HG03045 (cell line): ENCODE measurements around the gene NCKAP5.

Source experiments
- ATAC-seq: cut with Tn5 transposase; IDR thresholded peaks from one replicate; pipeline ENCODE4 v1.9.1; 2021; ENCODE audit warnings: mild to moderate bottlenecking, moderate library complexity; ENCODE audit not compliant: unreplicated experiment

The NCKAP5 gene

DNA sequence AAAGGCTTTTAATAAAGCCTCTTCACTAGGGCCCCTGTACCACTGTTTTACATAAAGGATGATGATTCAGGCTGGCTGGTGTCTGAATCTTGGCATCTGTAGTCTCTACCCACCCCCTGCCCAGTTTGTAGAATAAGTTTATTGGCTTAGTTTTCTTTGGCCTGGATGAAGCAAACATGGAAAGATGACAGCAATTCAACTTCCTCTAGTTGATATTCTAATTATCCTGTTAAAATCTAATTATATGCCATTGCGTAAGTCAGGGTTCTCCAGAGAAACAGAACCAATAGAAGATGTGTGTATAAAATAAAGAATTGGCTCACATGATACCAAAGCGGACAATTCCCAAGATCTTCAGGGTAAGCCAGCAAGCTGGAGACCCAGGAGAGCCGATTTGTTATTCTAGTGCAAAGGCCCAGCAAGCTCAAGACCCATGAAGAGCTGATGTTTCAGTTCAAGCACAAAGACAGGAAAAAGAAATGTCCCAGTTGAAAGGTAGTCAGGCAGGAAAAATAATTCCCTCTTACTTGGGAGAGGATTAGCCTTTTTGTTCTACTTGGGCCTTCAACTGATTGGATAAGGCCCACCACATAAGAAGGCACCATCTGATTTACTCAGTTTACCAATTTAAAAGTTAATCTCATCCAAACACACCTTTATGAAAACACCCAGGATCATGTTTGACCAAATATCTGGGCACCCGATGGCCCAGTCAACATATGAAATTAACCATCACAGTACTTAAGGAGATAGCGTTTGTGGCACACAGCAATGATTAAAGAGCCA is 815.6 kb downstream of the NCKAP5 start:
- ATAC-seq: no peak

- no peak for ATAC-seq
Measured at GRCh38 chr2:132751836-132752235, 816.4 kb downstream of the NCKAP5 start.

GRCh38 chr2:132750606-132751005 is 817.7 kb downstream of the NCKAP5 start:
- ATAC-seq: no peak

- no peak for ATAC-seq
Measured at GRCh38 chr2:132747046-132747445, 821.2 kb downstream of the NCKAP5 start.

DNA sequence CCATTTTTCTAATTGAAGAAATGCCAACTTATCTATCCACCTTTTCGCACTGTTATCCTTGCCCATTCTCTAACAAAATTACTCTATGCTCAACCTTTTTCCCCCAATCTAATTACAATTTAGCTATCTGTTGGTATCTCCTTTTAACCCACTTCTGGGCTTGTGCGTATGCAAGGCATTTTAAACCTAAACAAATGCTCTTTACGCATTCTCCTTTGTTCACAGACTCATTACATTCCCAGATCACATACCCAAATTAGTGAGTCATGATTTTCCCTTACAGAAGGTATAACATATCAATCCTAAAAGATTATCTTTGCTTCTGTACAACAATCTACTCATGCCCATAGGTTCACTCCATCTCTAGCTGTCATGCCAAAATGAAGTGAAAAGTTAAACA is 826.5 kb downstream of the NCKAP5 start:
- no peak for ATAC-seq

DNA sequence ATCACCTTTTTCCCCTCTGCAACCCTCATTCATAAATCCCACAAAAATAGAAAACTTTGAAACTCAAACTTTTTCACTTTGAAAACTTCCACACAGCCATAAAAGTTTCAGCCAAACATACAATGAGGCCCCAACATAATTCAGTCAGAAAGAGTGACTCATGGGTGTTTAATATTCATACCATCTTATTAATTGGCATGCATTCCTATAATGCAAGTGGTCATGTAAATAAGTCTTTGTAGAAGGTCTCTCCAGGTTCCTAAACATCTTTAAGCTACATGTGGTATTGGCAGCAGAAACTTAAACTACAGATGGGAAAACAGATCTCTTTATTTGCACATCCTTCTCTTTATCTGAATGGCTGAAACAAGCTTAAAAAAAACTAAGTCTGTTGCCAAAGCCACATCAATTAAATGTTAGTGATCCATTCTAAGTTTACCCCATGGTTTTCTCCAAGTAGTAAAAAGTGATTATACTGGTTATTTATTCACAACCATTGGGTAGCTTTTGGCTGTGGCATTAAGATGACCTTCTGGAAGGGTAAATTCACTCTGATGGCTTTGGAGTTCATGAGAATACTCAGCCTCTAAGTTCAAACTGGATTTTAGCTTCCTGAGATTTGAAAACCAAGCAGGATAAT is 828.1 kb downstream of the NCKAP5 start:
- ATAC-seq: no peak

- ATAC-seq: no peak
Measured at GRCh38 chr2:132738223-132738622, 830.0 kb downstream of the NCKAP5 start.

DNA sequence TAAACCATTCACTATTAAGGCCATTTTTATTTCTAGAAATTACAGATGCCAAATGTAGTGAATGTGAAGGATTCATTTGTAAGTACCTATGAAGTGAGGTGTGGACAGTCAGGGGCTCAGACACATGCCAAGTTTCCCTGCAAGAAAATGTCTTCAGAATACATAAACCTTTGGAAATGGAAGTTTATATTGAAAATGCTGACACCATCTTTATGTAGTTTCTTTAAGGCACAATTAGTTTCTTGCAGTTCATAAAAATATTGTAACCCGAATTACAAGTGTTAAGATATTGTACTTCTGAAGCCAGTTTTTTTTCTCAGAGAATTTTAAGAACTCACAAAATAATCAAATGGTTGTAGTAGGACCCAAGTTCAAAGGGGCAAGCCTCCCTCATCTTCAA is 832.2 kb downstream of the NCKAP5 start:
- ATAC-seq: no peak

- no peak for ATAC-seq
Measured at GRCh38 chr2:132734961-132735360, 833.3 kb downstream of the NCKAP5 start.

GRCh38 chr2:132733094-132733493 is 835.2 kb downstream of the NCKAP5 start:
- ATAC-seq: no peak

DNA sequence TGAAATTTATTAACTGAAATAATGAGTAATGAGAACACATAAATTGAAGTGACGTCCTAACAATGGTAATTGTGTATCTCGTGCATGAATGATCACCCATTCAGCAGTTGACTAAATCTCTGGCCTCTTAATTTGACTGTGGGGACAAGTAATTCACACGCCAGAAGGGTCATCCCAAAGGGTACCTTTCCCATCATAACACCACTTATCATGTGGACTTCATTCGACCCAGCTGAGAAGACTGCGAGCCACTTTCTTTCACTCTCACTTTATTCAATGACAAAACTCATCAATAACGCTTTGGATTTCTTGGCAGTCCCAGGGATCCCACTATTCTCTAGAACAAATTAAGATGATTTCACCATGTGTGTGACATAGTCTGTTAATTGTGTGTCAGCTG is 835.6 kb downstream of the NCKAP5 start:
- ATAC-seq: no peak

DNA sequence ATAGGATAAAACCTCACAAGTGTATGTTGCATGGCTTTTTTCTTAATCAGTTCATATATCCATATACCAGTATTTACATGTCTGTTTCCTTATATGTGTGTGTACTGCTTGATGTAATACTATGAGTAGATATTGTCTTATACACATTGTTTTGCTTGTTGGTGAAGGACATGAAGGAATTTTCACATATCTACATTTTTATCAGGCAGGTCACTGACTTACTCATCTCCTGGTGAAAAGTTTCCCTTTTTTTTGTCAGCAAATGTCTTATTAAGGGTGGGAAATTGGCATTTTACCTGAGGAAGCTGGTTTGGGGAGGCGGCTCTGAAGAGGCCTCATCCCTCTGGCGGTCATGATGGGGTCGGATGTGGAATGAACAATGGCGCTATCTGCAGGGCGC is 836.8 kb downstream of the NCKAP5 start:
- no peak for ATAC-seq

DNA sequence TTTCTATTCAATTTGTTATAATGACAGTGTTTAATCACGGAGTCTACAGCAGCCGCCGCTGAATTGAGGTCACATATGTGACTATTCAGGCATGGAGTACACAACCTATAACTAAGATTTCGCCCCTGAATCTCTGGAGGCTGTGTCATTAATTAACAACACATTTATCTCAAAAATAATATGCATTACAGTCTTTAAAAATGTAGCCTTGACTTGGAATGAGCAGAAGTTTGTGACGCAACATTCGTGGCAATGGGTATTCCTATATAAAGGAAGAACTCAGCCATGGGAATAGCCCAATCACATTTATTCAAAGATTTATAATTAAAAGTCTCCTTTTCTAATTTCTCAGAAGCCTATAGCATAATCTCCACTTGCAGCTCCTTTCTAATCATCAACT is 837.7 kb downstream of the NCKAP5 start:
- ATAC-seq: no peak

GRCh38 chr2:132729522-132729921 is 838.7 kb downstream of the NCKAP5 start:
- ATAC-seq: no peak

DNA sequence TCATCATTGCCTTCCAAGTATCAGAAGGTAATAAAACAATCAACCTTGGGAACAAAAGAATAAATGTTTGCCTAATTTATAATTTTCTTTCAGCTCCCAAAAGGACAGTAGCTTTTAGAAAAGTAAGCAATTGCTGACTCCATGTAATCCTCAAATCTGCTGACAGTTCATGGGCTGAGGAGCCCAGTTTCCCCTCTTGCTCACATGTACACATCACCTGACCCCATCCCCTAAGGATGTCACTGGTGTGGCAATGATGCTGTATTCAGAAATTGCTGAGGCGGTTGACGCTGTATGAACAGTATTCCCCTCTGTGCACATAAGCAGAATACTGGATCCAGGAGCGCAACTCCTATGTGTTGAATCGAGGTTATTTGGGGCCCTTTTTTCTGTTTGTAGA is 842.1 kb downstream of the NCKAP5 start:
- no peak for ATAC-seq

DNA sequence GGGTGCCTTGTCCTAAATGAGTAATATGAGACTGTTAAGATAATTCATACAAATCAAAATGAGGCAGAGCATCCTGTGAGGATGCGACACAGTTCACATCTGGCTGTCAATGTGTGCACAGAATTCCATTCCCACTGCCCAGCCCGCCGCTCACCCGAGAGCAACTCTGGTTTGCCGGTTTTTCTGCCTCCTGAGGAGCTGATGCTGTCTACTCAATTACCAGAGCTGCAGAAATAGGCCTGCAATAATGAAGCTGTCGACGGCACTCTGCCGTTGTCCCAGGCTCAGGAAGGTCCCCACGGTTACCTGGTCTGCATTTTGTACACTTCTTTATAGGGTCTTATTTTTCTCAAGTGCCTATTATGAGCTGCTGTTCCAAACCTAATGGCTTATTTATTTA is 842.5 kb downstream of the NCKAP5 start:
- ATAC-seq: no peak

DNA sequence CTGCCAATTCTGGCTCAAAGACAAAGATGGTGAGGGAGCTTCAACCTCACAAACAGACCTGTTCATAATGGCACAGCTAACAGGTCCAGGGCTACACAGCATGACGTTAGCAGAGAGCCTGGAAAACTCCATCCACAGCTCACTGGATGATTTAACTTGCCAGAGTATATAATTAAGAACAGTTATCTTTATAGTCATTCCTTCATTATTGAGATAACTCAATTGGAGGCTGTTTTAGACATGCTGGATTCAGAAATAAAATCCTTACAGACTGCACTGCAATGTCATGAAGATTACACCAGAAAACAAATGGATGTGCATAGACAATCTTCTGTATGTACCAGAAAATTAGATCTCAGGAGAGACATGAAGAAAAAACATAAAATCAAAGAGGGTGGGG is 843.1 kb downstream of the NCKAP5 start:
- ATAC-seq: no peak

DNA sequence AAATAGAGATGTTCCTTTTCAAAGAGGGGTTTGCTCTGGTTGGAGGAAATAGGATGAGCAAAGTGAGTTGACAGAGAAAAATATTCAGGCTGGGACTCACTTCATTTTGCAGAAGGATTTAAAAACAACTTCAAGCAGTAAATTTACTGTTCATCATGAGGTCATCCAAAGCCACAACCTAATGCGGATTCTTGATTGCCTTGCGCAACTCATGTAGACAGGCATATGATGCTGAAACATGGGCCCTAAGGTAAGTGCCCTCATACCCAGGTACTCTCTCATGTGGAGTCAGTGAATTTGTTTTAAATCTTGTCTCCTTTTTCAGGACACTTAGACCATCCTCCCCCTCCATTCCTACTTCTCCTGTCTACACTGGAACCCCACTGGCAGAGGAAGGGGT is 846.3 kb downstream of the NCKAP5 start:
- no peak for ATAC-seq

- ATAC-seq: no peak
Measured at GRCh38 chr2:132720393-132720792, 847.9 kb downstream of the NCKAP5 start.

DNA sequence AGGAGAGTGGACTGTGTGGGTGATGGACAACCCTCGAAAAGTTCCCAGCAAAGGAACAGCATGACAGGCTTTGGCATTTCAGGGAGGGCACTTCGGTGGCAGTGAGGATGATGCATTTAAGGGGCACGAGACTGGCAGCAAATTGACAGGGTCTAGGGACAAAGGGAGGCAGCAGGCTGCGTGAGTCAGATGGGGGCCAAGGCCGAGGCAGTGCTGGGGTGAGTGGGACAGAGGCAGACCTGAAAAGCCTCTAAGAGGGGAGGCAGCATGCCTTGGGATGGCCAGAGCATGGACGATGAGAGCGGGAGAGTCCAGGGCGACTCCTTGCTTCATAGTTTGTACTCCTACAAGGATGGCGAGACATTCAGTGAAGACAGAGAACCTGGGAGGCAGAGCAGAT is 848.8 kb downstream of the NCKAP5 start:
- ATAC-seq: no peak

- no peak for ATAC-seq
Measured at GRCh38 chr2:132716954-132717353, 851.3 kb downstream of the NCKAP5 start.
